ENCODE measurements around the gene ME3.

ME3 gene

GRCh38 chr11:86443415-86443814, 229.0 kb downstream of the ME3 start:
- no peak for DNase-seq
- 45% methylated on average over 1 of the region's 1 CpG for WGBS (ENCODE audit: insufficient coverage)
- Histone ChIP-seq H3K36me3 (ENCODE audit: control insufficient read depth in 4 of 4, insufficient read depth in 4 of 4, low read length in 3 of 4) (peaks cover 0 to 66% (median 20%) of the 10 kb centered on the region in 4 experiments), H3K27me3 (replicated peaks in 2 of 5; ENCODE audit: control insufficient read depth in 4 of 5, insufficient read depth in 5 of 5, low read length in 4 of 5) (no peaks in the 10 kb centered on the region), H3K9me3 (ENCODE audit: control extremely low read depth in 1 of 5, control insufficient read depth in 4 of 5, insufficient read depth in 2 of 5, low read depth in 1 of 5, low read length in 4 of 5) (no peaks in the 10 kb centered on the region), H3K4me1 (ENCODE audit: control extremely low read depth in 1 of 4, control insufficient read depth in 4 of 4, insufficient read depth in 4 of 4, low read length in 3 of 4) (peaks cover 0 to 11% (median 4%) of the 10 kb centered on the region in 4 experiments), H3K4me3 (ENCODE audit: control insufficient read depth in 1 of 7, extremely low read depth in 1 of 7, insufficient read depth in 4 of 7, low read depth in 2 of 7, low read length in 6 of 7) (no peak overlapping the region), H3K27ac (ENCODE audit: insufficient read depth in 1 of 2, low read depth in 1 of 2, low read length in 2 of 2, poor library complexity in 1 of 2, severe bottlenecking in 2 of 2) (no peak overlapping the region)
- ChIA-PET POLR2A (no interaction called here), CTCF (interaction anchor here (2.4 kb wide), 1 partner anchor 14 kb away, joined by 10 read pairs; no protein-coding TSS in a partner anchor)

GRCh38 chr11:86442827-86443226, 229.6 kb downstream of the ME3 start:
- no peaks in the 10 kb centered on the region for H3K27me3 ChIP-seq (replicated peaks in 2 of 5; ENCODE audit: control insufficient read depth in 4 of 5, insufficient read depth in 5 of 5, low read length in 4 of 5)
- ChIA-PET POLR2A (no interaction called here), CTCF (interaction anchor here (1.1 to 2.4 kb wide), 2 partner anchors 12 to 14 kb away, joined by 4 to 10 read pairs; no protein-coding TSS in a partner anchor)
- peaks cover 0 to 5% (median 1%) of the 10 kb centered on the region in 4 experiments for H3K4me1 ChIP-seq (ENCODE audit: control extremely low read depth in 1 of 4, control insufficient read depth in 4 of 4, insufficient read depth in 4 of 4, low read length in 3 of 4)
- peaks cover 0 to 63% (median 19%) of the 10 kb centered on the region in 4 experiments for H3K36me3 ChIP-seq (ENCODE audit: control insufficient read depth in 4 of 4, insufficient read depth in 4 of 4, low read length in 3 of 4)
- H3K9me3 ChIP-seq (ENCODE audit: control extremely low read depth in 1 of 5, control insufficient read depth in 4 of 5, insufficient read depth in 2 of 5, low read depth in 1 of 5, low read length in 4 of 5): no peaks in the 10 kb centered on the region
- 98% methylated on average over 5 of the region's 5 CpGs for WGBS (ENCODE audit: insufficient coverage)
- no peak overlapping the region for H3K4me3 ChIP-seq (ENCODE audit: control insufficient read depth in 1 of 7, extremely low read depth in 1 of 7, insufficient read depth in 4 of 7, low read depth in 2 of 7, low read length in 6 of 7)
- H3K27ac ChIP-seq (ENCODE audit: insufficient read depth in 1 of 2, low read depth in 1 of 2, low read length in 2 of 2, poor library complexity in 1 of 2, severe bottlenecking in 2 of 2): no peak overlapping the region
- no peak for DNase-seq

- H3K27ac ChIP-seq (ENCODE audit: insufficient read depth in 1 of 2, low read depth in 1 of 2, low read length in 2 of 2, poor library complexity in 1 of 2, severe bottlenecking in 2 of 2): no peak overlapping the region
- H3K9me3 ChIP-seq (ENCODE audit: control extremely low read depth in 1 of 5, control insufficient read depth in 4 of 5, insufficient read depth in 2 of 5, low read depth in 1 of 5, low read length in 4 of 5): no peaks in the 10 kb centered on the region
- no peak overlapping the region for H3K4me3 ChIP-seq (ENCODE audit: control insufficient read depth in 1 of 7, extremely low read depth in 1 of 7, insufficient read depth in 4 of 7, low read depth in 2 of 7, low read length in 6 of 7)
- no peak for DNase-seq
- CTCF ChIA-PET: interaction anchor here (1.1 to 2.4 kb wide), 2 partner anchors 12 to 15 kb away, joined by 4 to 10 read pairs; no protein-coding TSS in a partner anchor
- peaks cover 0 to 62% (median 19%) of the 10 kb centered on the region in 4 experiments for H3K36me3 ChIP-seq (ENCODE audit: control insufficient read depth in 4 of 4, insufficient read depth in 4 of 4, low read length in 3 of 4)
- WGBS (ENCODE audit: insufficient coverage): 94% methylated on average over 2 of the region's 2 CpGs
- peaks cover 0 to 5% (median 0%) of the 10 kb centered on the region in 4 experiments for H3K4me1 ChIP-seq (ENCODE audit: control extremely low read depth in 1 of 4, control insufficient read depth in 4 of 4, insufficient read depth in 4 of 4, low read length in 3 of 4)
- no peaks in the 10 kb centered on the region for H3K27me3 ChIP-seq (replicated peaks in 2 of 5; ENCODE audit: control insufficient read depth in 4 of 5, insufficient read depth in 5 of 5, low read length in 4 of 5)
- POLR2A ChIA-PET: no interaction called here
Observed at GRCh38 chr11:86442420-86442819, 230.0 kb downstream of the ME3 start.

- Histone ChIP-seq H3K9me3 (ENCODE audit: control extremely low read depth in 1 of 5, control insufficient read depth in 4 of 5, insufficient read depth in 2 of 5, low read depth in 1 of 5, low read length in 4 of 5) (no peaks in the 10 kb centered on the region), H3K4me1 (ENCODE audit: control extremely low read depth in 1 of 4, control insufficient read depth in 4 of 4, insufficient read depth in 4 of 4, low read length in 3 of 4) (peaks cover 0 to 5% (median 0%) of the 10 kb centered on the region in 4 experiments), H3K27me3 (replicated peaks in 2 of 5; ENCODE audit: control insufficient read depth in 4 of 5, insufficient read depth in 5 of 5, low read length in 4 of 5) (no peaks in the 10 kb centered on the region), H3K27ac (ENCODE audit: insufficient read depth in 1 of 2, low read depth in 1 of 2, low read length in 2 of 2, poor library complexity in 1 of 2, severe bottlenecking in 2 of 2) (no peak overlapping the region), H3K4me3 (ENCODE audit: control insufficient read depth in 1 of 7, extremely low read depth in 1 of 7, insufficient read depth in 4 of 7, low read depth in 2 of 7, low read length in 6 of 7) (no peak overlapping the region), H3K36me3 (ENCODE audit: control insufficient read depth in 4 of 4, insufficient read depth in 4 of 4, low read length in 3 of 4) (peaks cover 0 to 46% (median 11%) of the 10 kb centered on the region in 4 experiments)
- ChIA-PET POLR2A (no interaction called here), CTCF (interaction anchor here (2.4 kb wide), 1 partner anchor 16 kb away, joined by 10 read pairs; no protein-coding TSS in a partner anchor)
- no peak for DNase-seq
- no CpG with 5 or more reads among the region's 2 CpGs for WGBS (ENCODE audit: insufficient coverage)
Observed at GRCh38 chr11:86440843-86441242, 231.6 kb downstream of the ME3 start.

DNA sequence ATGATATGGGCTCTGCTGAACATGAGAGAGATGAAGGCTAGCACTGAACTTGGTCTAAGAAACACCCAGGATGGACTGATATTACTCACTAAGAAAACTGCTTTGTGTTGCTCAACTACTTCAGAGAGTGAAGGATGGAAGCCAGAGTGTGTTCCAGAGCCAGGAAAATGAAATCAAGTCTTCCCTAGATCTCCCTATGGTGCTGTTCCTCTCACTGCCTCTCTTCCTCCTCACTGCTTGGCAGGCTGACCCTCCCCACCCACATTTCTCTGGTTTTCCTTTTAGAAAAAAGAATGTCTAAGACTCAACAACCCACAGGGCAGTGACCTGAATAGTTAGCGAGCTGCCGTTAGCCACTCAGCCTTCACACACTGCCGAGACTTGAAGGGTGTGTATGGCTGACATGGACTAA, 232.1 kb downstream of the ME3 start:
- no peaks in the 10 kb centered on the region for H3K9me3 ChIP-seq (ENCODE audit: control extremely low read depth in 1 of 5, control insufficient read depth in 4 of 5, insufficient read depth in 2 of 5, low read depth in 1 of 5, low read length in 4 of 5)
- ChIA-PET CTCF (no interaction called here), POLR2A (no interaction called here)
- no peak overlapping the region for H3K4me3 ChIP-seq (ENCODE audit: control insufficient read depth in 1 of 7, extremely low read depth in 1 of 7, insufficient read depth in 4 of 7, low read depth in 2 of 7, low read length in 6 of 7)
- WGBS (ENCODE audit: insufficient coverage): 100% methylated on average over 1 of the region's 3 CpGs
- H3K4me1 ChIP-seq (ENCODE audit: control extremely low read depth in 1 of 4, control insufficient read depth in 4 of 4, insufficient read depth in 4 of 4, low read length in 3 of 4): peaks cover 0 to 5% (median 0%) of the 10 kb centered on the region in 4 experiments
- no peaks in the 10 kb centered on the region for H3K27me3 ChIP-seq (replicated peaks in 2 of 5; ENCODE audit: control insufficient read depth in 4 of 5, insufficient read depth in 5 of 5, low read length in 4 of 5)
- no peak overlapping the region for H3K27ac ChIP-seq (ENCODE audit: insufficient read depth in 1 of 2, low read depth in 1 of 2, low read length in 2 of 2, poor library complexity in 1 of 2, severe bottlenecking in 2 of 2)
- DNase-seq: no peak
- peaks cover 0 to 41% (median 9%) of the 10 kb centered on the region in 4 experiments for H3K36me3 ChIP-seq (ENCODE audit: control insufficient read depth in 4 of 4, insufficient read depth in 4 of 4, low read length in 3 of 4)

DNA sequence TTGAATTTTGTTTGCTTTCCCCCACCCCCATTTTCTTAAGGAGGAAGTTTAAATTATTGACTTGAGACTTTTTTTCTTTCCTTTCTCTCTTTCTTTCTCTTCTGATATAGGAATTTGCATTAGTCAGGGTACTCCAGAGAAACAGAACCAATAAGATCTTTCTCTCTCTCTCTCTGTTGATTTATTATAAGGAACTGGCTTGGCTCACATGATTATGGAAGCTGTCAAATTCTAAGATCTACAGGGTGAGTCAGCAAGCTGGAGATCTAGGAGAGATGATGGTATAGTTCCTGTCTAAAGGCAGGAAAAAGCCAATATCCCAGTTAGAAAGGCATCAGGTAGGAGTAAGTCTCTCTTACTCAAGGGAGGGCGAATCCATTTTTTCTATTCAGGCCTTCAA, 233.7 kb downstream of the ME3 start:
- peak in 2 of 3 donors; percentile 36 to 60 for DNase-seq
- POLR2A ChIA-PET: no interaction called here
- Histone ChIP-seq H3K36me3 (ENCODE audit: control insufficient read depth in 4 of 4, insufficient read depth in 4 of 4, low read length in 3 of 4) (peaks cover 0 to 29% (median 5%) of the 10 kb centered on the region in 4 experiments), H3K9me3 (ENCODE audit: control extremely low read depth in 1 of 5, control insufficient read depth in 4 of 5, insufficient read depth in 2 of 5, low read depth in 1 of 5, low read length in 4 of 5) (peaks cover 0 to 2% (median 0%) of the 10 kb centered on the region in 5 experiments), H3K4me1 (ENCODE audit: control extremely low read depth in 1 of 4, control insufficient read depth in 4 of 4, insufficient read depth in 4 of 4, low read length in 3 of 4) (peaks cover 0 to 5% (median 0%) of the 10 kb centered on the region in 4 experiments), H3K27me3 (replicated peaks in 2 of 5; ENCODE audit: control insufficient read depth in 4 of 5, insufficient read depth in 5 of 5, low read length in 4 of 5) (no peaks in the 10 kb centered on the region), H3K4me3 (ENCODE audit: control insufficient read depth in 1 of 7, extremely low read depth in 1 of 7, insufficient read depth in 4 of 7, low read depth in 2 of 7, low read length in 6 of 7) (no peak overlapping the region), H3K27ac (ENCODE audit: insufficient read depth in 1 of 2, low read depth in 1 of 2, low read length in 2 of 2, poor library complexity in 1 of 2, severe bottlenecking in 2 of 2) (no peak overlapping the region)
- WGBS (ENCODE audit: insufficient coverage): no CpG with 5 or more reads among the region's 1 CpG
- CTCF ChIA-PET: interaction anchor here (0.9 to 1.6 kb wide), 3 partner anchors 18 to 584 kb away, joined by 3 read pairs; partner anchors contain the start of gene CCDC83

GRCh38 chr11:86435711-86436110, 236.7 kb downstream of the ME3 start:
- CTCF ChIA-PET: no interaction called here
- 100% methylated on average over 2 of the region's 2 CpGs for WGBS (ENCODE audit: insufficient coverage)
- peaks cover 0 to 16% (median 3%) of the 10 kb centered on the region in 4 experiments for H3K36me3 ChIP-seq (ENCODE audit: control insufficient read depth in 4 of 4, insufficient read depth in 4 of 4, low read length in 3 of 4)

More at GRCh38 chr11:86435711-86436110, 236.7 kb downstream of the ME3 start:
- POLR2A ChIA-PET: no interaction called here
- H3K4me1 ChIP-seq (ENCODE audit: control extremely low read depth in 1 of 4, control insufficient read depth in 4 of 4, insufficient read depth in 4 of 4, low read length in 3 of 4): peaks cover 0 to 5% (median 0%) of the 10 kb centered on the region in 4 experiments
- no peak overlapping the region for H3K27ac ChIP-seq (ENCODE audit: insufficient read depth in 1 of 2, low read depth in 1 of 2, low read length in 2 of 2, poor library complexity in 1 of 2, severe bottlenecking in 2 of 2)
- peaks cover 0 to 13% (median 6%) of the 10 kb centered on the region in 5 experiments for H3K9me3 ChIP-seq (ENCODE audit: control extremely low read depth in 1 of 5, control insufficient read depth in 4 of 5, insufficient read depth in 2 of 5, low read depth in 1 of 5, low read length in 4 of 5)
- no peak overlapping the region for H3K4me3 ChIP-seq (ENCODE audit: control insufficient read depth in 1 of 7, extremely low read depth in 1 of 7, insufficient read depth in 4 of 7, low read depth in 2 of 7, low read length in 6 of 7)
- no peak for DNase-seq
- H3K27me3 ChIP-seq (replicated peaks in 2 of 5; ENCODE audit: control insufficient read depth in 4 of 5, insufficient read depth in 5 of 5, low read length in 4 of 5): no peaks in the 10 kb centered on the region

All from common myeloid progenitor, CD34-positive (primary cell).